Activated naive CD4-positive, alpha-beta T cell treated with Interleukin-2 at 50 U/mL for 16 hours (primary cell): ENCODE data around the gene CHCHD6.

ENCODE experiments used
- DNase-seq: peaks from one replicate; pipeline ENCODE4 v3.0.0-alpha.2; 2020

CHCHD6 gene

GRCh38 chr3:126867190-126867862 is 163.3 kb downstream of the CHCHD6 start:
- no peak for DNase-seq

- DNase-seq = no peak
These were observed 163.8 kb downstream of the CHCHD6 start for GRCh38 chr3:126867863-126868200.

- DNase-seq = no peak
These were observed 166.7 kb downstream of the CHCHD6 start for GRCh38 chr3:126870608-126871210.

- DNase-seq = no peak
These were observed 168.8 kb downstream of the CHCHD6 start for GRCh38 chr3:126872701-126873342.

GRCh38 chr3:126873416-126873815 is 169.4 kb downstream of the CHCHD6 start:
- no peak for DNase-seq

GRCh38 chr3:126878664-126879063 is 174.6 kb downstream of the CHCHD6 start:
- DNase-seq = no peak

GRCh38 chr3:126880901-126881300 is 176.9 kb downstream of the CHCHD6 start:
- DNase-seq = no peak

- no peak for DNase-seq
These were observed 177.8 kb downstream of the CHCHD6 start for GRCh38 chr3:126881861-126882260.

- DNase-seq = no peak
These were observed 179.2 kb downstream of the CHCHD6 start for GRCh38 chr3:126883241-126883640.

- DNase-seq = no peak
These were observed 181.4 kb downstream of the CHCHD6 start for GRCh38 chr3:126885425-126885824.

- DNase-seq = no peak
These were observed 182.2 kb downstream of the CHCHD6 start for GRCh38 chr3:126886217-126886616.

GRCh38 chr3:126887686-126888085 is 183.6 kb downstream of the CHCHD6 start:
- DNase-seq = no peak

- DNase-seq = no peak
These were observed 184.2 kb downstream of the CHCHD6 start for GRCh38 chr3:126888186-126888760.

- DNase-seq = no peak
These were observed 185.5 kb downstream of the CHCHD6 start for GRCh38 chr3:126889276-126890201.

GRCh38 chr3:126891141-126891540 is 187.1 kb downstream of the CHCHD6 start:
- no peak for DNase-seq

GRCh38 chr3:126891791-126892190 is 187.8 kb downstream of the CHCHD6 start:
- no peak for DNase-seq

GRCh38 chr3:126893651-126894050 is 189.6 kb downstream of the CHCHD6 start:
- no peak for DNase-seq

- no peak for DNase-seq
These were observed 190.4 kb downstream of the CHCHD6 start for GRCh38 chr3:126894475-126894874.

GRCh38 chr3:126895178-126896066 is 191.4 kb downstream of the CHCHD6 start:
- DNase-seq = no peak

GRCh38 chr3:126896067-126896441 is 192.0 kb downstream of the CHCHD6 start:
- DNase-seq = no peak

- DNase-seq = no peak
These were observed 192.9 kb downstream of the CHCHD6 start for GRCh38 chr3:126896968-126897367.

- no peak for DNase-seq
These were observed 193.9 kb downstream of the CHCHD6 start for GRCh38 chr3:126897943-126898342.
